ENCODE measurements around the gene APOO. TPM values are rescaled to one million over a fixed set of nuclear protein-coding genes. Genes with fewer than 3 reads are reported as not detected.

The APOO gene
- total and polyA plus RNA-seq, 2 of the 4 experiments (the other 2 are of a cell fraction), result 9.0 to 14.2 TPM

- H3K27ac ChIP-seq (ENCODE audit: insufficient read depth, low read length), result no peak overlapping the region
- DNase-seq (no peak), ATAC-seq (ENCODE audit: low read depth) (no peak)
- H3K9me3 ChIP-seq (ENCODE audit: control insufficient read depth, insufficient read depth, low read length), result no peaks in the 10 kb centered on the region
- H3K4me3 ChIP-seq (ENCODE audit: insufficient read depth, low read depth, low read length), result no peak overlapping the region
- no peak overlapping the region for H2BK120ac ChIP-seq (ENCODE audit: low read depth, low read length)
- H3K9me1 ChIP-seq (ENCODE audit: insufficient read depth, low read length), result no peaks in the 10 kb centered on the region
- no peak overlapping the region for H3K18ac ChIP-seq (ENCODE audit: low read depth, low read length)
- TF ChIP-seq MAZ (IDR thresholded peaks at IDR 0.05; ENCODE audit: borderline replicate concordance, low read depth, low read length), result no peak
- no peak for TF ChIP-seq NFE2L2 (IDR thresholded peaks at IDR 0.05; ENCODE audit: low read depth, low read length)
- TF ChIP-seq SMC3 (IDR thresholded peaks at IDR 0.05; ENCODE audit: low read depth, low read length), result no peak
- TF ChIP-seq BHLHE40 (IDR thresholded peaks at IDR 0.05; ENCODE audit: low read depth, low read length), result no peak
- TF ChIP-seq MAFK (IDR thresholded peaks at IDR 0.05; ENCODE audit: low read depth, low read length), result no peak
- TF ChIP-seq USF2 (IDR thresholded peaks at IDR 0.05; ENCODE audit: low read depth, low read length), result no peak
- TF ChIP-seq ELK1 (IDR thresholded peaks at IDR 0.05; ENCODE audit: borderline replicate concordance, low read depth, low read length), result no peak
- TF ChIP-seq POLR2A (IDR thresholded peaks at IDR 0.05; ENCODE audit: low read depth, low read length), result no peak
- no peak for TF ChIP-seq CEBPB (IDR thresholded peaks at IDR 0.05; ENCODE audit: low read depth, low read length)
- no peak for TF ChIP-seq RFX5 (IDR thresholded peaks at IDR 0.05; ENCODE audit: low read depth, low read length)
- no peak for TF ChIP-seq CTCF (conservative IDR thresholded peaks at IDR 0.05; ENCODE audit: low read depth, low read length)
- TF ChIP-seq MXI1 (IDR thresholded peaks at IDR 0.05; ENCODE audit: borderline replicate concordance, low read depth, low read length), result no peak
- no peak for TF ChIP-seq FOS (IDR thresholded peaks at IDR 0.05; ENCODE audit: low read depth, low read length)
- TF ChIP-seq CHD1 (IDR thresholded peaks at IDR 0.05; ENCODE audit: low read depth, low read length), result no peak
- TF ChIP-seq RCOR1 (IDR thresholded peaks at IDR 0.05; ENCODE audit: insufficient replicate concordance, low read length), result no peak
- TF ChIP-seq RAD21 (IDR thresholded peaks at IDR 0.05; ENCODE audit: low read length), result no peak
- ChIA-PET POLR2A (ENCODE audit: unreplicated experiment) (no interaction called here), CTCF (interaction anchor here (0.6 to 2.1 kb wide), 2 partner anchors 15 to 90 kb away, joined by 3 to 11 read pairs; no protein-coding TSS in a partner anchor)
- no peak overlapping the region for H2AK9ac ChIP-seq (replicated peaks; ENCODE audit: low read depth, low read length, poor library complexity)
- no peak overlapping the region for H2BK5ac ChIP-seq (ENCODE audit: low read depth, low read length, poor library complexity, severe bottlenecking)
- no peak overlapping the region for H4K5ac ChIP-seq (ENCODE audit: low read depth, low read length)
- 94% methylated on average over 3 of the region's 6 CpGs; no CpG with 5 or more reads in 1 of the 2 experiments for WGBS, 2 experiments (ENCODE audit: extremely low coverage in 2 of 2, insufficient read length in 1 of 2)
- intact Hi-C loops (cut with micrococcal nuclease), result no loop called here
- no peaks in the 10 kb centered on the region for H3K27me3 ChIP-seq (ENCODE audit: control insufficient read depth, insufficient read depth, low read length)
- peaks cover 8% of the 10 kb centered on the region; the same call in 1 of the 2 replicates for H3K4me1 ChIP-seq (ENCODE audit: control insufficient read depth, insufficient read depth, low read length)
- no peak overlapping the region for H3K4me2 ChIP-seq (ENCODE audit: low read depth, low read length)
- no TSS peak for BruUV-seq (replicated peaks)
- H2AFZ ChIP-seq (replicated peaks; ENCODE audit: low read length, poor library complexity), result no peak overlapping the region
- no peak overlapping the region for H3K23ac ChIP-seq (ENCODE audit: low read depth, low read length)
- H2AK5ac ChIP-seq (ENCODE audit: low read depth, low read length), result no peak overlapping the region
- H3K79me1 ChIP-seq (ENCODE audit: low read depth in 1 of 2, low read length in 2 of 2), result 0 out of 4 replicates have a peak, but pooled peaks cover 0 to 3% of the 10 kb centered on the region in 2 experiments
- H4K91ac ChIP-seq (ENCODE audit: insufficient read depth, low read depth, low read length), result no peak overlapping the region
- no peaks in the 10 kb centered on the region for H4K20me1 ChIP-seq (ENCODE audit: insufficient read depth, low read length)
- H3K14ac ChIP-seq (replicated peaks; ENCODE audit: low read depth, low read length), result no peak overlapping the region
- no peak overlapping the region for H3K4ac ChIP-seq (ENCODE audit: low read depth, low read length)
- in situ Hi-C loops (cut with MboI; ENCODE audit: low sequenced_read_pairs), result no loop called here
- no peak overlapping the region for H3K9ac ChIP-seq (ENCODE audit: low read depth, low read length)
- dilution Hi-C loops (cut with HindIII; ENCODE audit: low sequenced_read_pairs, unreplicated experiment), result no loop called here
- H3K56ac ChIP-seq (ENCODE audit: extremely low read depth, insufficient read depth, low read length), result no peak overlapping the region
- H2BK20ac ChIP-seq (ENCODE audit: low read depth, low read length), result no peak overlapping the region
- H3K36me3 ChIP-seq (ENCODE audit: control insufficient read depth, insufficient read depth, low read length), result no peaks in the 10 kb centered on the region
- H4K8ac ChIP-seq (ENCODE audit: low read depth in 2 of 2, low read length in 2 of 2), result no peak overlapping the region
- H2BK15ac ChIP-seq (ENCODE audit: low read depth, low read length), result no peak overlapping the region
Observed at GRCh38 chrX:23887451-23887850, 20.3 kb downstream of the APOO start.
